ENCODE measurements around the gene HOXC10.

DNA sequence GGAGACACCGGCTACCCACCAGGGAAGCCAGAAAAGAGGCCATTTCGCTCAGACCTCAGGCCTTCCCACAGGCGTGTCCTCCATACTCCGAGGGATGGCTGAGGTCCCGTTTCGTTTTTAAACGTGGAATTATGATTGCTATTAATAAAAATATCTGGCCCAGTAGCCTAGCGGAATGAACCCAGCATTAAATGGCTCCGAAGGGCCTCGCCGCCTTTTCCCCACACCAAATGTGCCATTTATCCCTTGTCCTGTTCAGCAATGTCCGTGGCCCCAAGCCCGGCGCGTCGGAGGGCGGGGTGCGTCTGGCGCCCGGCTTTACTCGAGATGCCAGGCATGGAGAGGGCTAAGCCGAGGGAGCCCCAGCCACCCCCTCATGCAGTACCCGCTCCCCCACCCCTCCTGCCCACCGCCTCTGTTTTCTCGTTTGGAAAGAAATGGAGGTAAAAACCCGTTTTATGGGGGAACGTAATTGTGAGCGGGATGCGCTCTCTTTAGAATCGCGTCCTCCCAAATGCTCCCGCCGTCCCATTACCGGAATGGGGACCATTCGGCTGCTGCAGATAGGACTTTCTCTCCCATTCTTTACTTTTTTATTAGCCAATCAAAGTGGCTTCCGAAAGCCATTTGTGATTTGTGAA, 29.6 kb downstream of the HOXC10 start:
- TF ChIP-seq, protein P1, sequence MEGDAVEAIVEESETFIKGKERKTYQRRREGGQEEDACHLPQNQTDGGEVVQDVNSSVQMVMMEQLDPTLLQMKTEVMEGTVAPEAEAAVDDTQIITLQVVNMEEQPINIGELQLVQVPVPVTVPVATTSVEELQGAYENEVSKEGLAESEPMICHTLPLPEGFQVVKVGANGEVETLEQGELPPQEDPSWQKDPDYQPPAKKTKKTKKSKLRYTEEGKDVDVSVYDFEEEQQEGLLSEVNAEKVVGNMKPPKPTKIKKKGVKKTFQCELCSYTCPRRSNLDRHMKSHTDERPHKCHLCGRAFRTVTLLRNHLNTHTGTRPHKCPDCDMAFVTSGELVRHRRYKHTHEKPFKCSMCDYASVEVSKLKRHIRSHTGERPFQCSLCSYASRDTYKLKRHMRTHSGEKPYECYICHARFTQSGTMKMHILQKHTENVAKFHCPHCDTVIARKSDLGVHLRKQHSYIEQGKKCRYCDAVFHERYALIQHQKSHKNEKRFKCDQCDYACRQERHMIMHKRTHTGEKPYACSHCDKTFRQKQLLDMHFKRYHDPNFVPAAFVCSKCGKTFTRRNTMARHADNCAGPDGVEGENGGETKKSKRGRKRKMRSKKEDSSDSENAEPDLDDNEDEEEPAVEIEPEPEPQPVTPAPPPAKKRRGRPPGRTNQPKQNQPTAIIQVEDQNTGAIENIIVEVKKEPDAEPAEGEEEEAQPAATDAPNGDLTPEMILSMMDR (IDR thresholded peaks at IDR 0.05): no peak
- TF ChIP-seq POLR2A (IDR thresholded peaks at IDR 0.05) (no peak), EP300 (IDR thresholded peaks at IDR 0.05) (no peak)

Data from ovary (tissue), 3 donors.